Mammary epithelial cell (primary cell): ENCODE data around the gene RRAD.

Experiments
- CTCF ChIP-seq, 2 donors: IDR thresholded peaks in 1 of 2; conservative IDR thresholded peaks in 1 of 2; 2 replicates each; pipeline ENCODE4 v1.5.1; 2011 to 2012; ENCODE audit warnings: inconsistent platforms in 2 of 2, low read length in 2 of 2, mild to moderate bottlenecking in 2 of 2, control low read depth in 1 of 2, low read depth in 1 of 2; ENCODE audit not compliant: insufficient read depth in 1 of 2; ENCODE audit errors: extremely low read depth in 1 of 2
- EZH2 ChIP-seq: IDR thresholded peaks from 2 replicates; pipeline ENCODE4 v1.6.1; 2012; ENCODE audit warnings: low read length, inconsistent platforms, borderline replicate concordance

- TF ChIP-seq CTCF (conservative IDR thresholded peaks at IDR 0.05 in 1 of 2, IDR thresholded peaks at IDR 0.05 in 1 of 2; ENCODE audit: extremely low read depth in 1 of 2, insufficient read depth in 1 of 2, low read depth in 1 of 2, low read length in 2 of 2): no peak
- TF ChIP-seq EZH2: no peak
These were observed at the start of gene RRAD for GRCh38 chr16:66925322-66925840.
